GM18867 (cell line): ENCODE results near the gene ZNF420.
A peak's percentile ranks its signal among the peaks of the same experiment; 100 is the strongest.

ENCODE experiments used
- ATAC-seq: cut with Tn5 transposase; IDR thresholded peaks from one replicate; pipeline ENCODE4 v1.9.1; 2021; ENCODE audit warnings: mild to moderate bottlenecking, moderate library complexity; ENCODE audit not compliant: unreplicated experiment

The ZNF420 gene

DNA sequence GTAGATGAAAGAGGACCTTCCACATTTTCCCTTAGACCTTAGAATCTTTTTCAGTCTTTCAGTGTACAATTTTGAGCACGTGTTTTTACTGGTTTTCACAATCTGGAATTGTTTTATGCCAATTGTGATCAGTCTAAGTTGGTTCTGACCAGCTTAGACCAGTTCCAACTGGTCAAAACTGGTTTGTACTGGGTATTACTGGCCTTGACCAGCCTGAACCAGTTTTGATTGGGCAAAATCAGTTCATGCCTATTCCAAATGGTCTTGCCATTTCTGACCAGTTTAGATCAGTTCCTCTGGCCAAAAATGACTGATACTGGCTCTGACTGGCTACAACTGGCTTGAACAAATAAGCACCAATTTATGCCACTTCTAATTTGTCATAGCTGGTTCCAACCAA lies 57.9 kb downstream of the ZNF420 start:
- ATAC-seq: no peak

DNA sequence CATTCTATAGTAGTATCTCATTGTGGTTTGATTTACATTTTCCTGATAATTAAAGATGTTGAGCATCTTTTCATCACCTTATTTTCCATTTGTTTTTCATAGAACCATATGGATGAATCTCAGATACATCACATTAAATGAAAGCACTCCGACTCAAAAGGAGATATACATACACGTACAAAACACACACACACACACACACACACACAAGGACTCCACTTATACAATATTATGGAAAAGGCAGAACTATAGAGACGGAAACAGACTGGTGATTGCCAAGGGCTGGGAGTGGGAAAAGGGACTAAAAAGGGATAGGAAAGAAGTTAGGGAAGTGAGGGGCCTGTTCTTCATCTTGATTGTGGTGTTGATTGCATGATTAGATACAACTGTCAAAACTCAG lies 70.0 kb downstream of the ZNF420 start:
- no peak for ATAC-seq

DNA sequence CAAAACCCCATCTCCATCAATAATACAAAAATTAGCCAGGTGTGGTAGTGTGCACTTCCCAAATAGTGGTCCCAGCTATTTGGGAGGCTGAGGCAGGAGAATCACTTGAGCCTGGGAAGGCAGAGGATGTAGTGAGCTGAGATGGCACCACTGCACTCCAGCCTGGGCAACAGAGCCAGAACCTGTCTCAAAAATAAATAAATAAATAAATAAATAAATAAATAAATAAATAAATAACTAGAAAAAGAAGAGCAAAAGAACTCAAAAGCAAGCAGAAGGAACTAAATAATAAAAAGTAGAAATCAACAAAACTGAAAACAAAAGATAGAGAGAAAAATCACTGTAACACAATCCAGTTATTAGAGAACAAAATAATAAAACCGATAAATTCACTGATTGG lies 81.9 kb downstream of the ZNF420 start:
- ATAC-seq: no peak

DNA sequence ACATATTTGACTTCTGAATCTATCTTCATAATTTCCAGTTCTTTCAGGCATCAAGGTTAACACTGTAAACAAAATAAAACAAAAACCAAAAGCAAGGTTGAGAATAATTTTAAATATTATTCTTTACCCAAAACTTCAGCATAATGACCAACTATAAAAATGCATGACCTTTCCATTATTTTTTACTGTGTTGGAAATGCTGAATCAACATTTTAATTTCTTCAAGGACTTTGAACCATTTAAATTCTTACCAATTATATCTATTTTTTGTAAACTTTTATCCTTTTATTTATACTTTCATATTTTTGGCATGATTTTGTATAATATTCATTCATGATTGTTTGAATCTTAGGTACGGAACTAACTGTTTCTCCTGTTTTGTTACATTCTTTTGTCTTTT lies 87.4 kb downstream of the ZNF420 start:
- no peak for ATAC-seq

DNA sequence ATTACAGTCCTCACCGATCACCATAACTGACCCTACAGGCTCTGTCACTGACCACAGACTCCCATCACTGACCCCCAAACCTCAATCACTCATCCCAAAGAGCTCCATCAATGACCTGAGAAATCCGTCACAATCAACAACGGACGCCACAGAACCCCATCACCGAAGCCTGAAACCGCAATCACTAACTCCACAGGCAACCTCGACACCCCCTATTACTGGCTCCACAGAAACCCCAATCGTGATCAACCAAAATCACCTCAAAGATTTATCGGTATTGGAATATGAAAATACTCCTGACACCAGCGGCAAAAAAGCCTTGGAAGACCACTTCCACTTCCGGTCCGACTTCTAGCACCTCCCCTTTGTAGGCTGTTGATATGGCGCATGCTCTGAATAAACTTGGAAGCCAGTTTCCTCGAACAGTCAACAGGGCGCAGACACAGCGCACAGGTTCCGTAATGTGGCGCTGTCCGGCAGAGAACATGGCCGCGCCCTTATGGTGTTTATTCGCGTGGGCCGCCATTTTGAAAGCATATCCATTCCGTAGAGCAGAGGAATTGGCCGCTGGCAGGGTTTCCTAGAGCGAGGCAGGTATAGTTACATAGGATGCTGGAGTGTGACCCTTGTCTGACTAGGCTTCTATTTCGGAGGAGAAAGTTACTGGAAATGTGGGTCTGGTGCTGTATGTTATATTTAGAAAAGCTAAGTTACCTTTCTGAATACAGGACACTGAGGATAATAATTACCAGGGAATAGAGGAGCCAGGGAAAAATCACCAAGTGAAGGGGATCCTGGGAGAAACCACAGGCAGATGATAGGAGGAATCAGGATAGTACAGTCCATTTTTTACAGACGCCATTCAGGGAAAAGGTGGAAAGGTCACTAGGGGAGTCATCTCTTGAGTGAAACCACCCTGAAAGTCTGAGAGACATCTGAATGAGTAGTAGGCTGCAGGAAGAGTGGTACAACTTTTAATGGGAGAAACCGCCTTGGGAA lies 94.4 kb downstream of the ZNF420 start, which contains the start of gene ZNF585A:
Gene ZNF585A (minus strand): TSS at position 328 of the 999 bp plus-strand sequence. CDS start 2,785 bp downstream, outside the sequence.
- peak; percentile 100 for ATAC-seq
